Mesenchymal stem cell (in vitro differentiated cells and primary cell): Measurements from ENCODE around the gene ZNF511.

Source experiments
- DNase-seq: peaks from one replicate; pipeline ENCODE4 v3.0.0-alpha.2; 2013
- H2AFZ ChIP-seq: one replicate; pipeline ENCODE4 v1.6.1; 2013; ENCODE audit warnings: low read depth, mild to moderate bottlenecking, control low read depth, inconsistent platforms, low read length, moderate library complexity
- H2AK5ac ChIP-seq: 2 replicates; pipeline ENCODE4 v1.6.1; 2013; ENCODE audit warnings: low read length, moderate library complexity, mild to moderate bottlenecking, inconsistent platforms; ENCODE audit not compliant: severe bottlenecking
- H2BK120ac ChIP-seq: one replicate; pipeline ENCODE4 v1.6.1; 2013; ENCODE audit warnings: low read depth, mild to moderate bottlenecking, inconsistent platforms, low read length, moderate library complexity
- H2BK12ac ChIP-seq, 2 experiments: one replicate each; pipeline ENCODE4 v1.6.1; 2013; ENCODE audit warnings: inconsistent platforms in 2 of 2, low read length in 2 of 2, mild to moderate bottlenecking in 2 of 2, moderate library complexity in 2 of 2, control low read depth in 1 of 2
- H2BK15ac ChIP-seq: one replicate; pipeline ENCODE4 v1.6.1; 2013; ENCODE audit warnings: mild to moderate bottlenecking, low read depth, inconsistent platforms; ENCODE audit not compliant: poor library complexity, severe bottlenecking
- H2BK5ac ChIP-seq: 2 replicates; pipeline ENCODE4 v1.6.1; 2013; ENCODE audit warnings: low read depth, mild to moderate bottlenecking, low read length, control low read depth, inconsistent platforms; ENCODE audit not compliant: poor library complexity, severe bottlenecking
- H3K14ac ChIP-seq, 2 experiments: one replicate each; pipeline ENCODE4 v1.6.1; 2013; ENCODE audit warnings: inconsistent platforms in 2 of 2, low read length in 2 of 2, control low read depth in 1 of 2, mild to moderate bottlenecking in 1 of 2, moderate library complexity in 1 of 2
- H3K18ac ChIP-seq, 2 experiments: one replicate each; pipeline ENCODE4 v1.6.1; 2013; ENCODE audit warnings: inconsistent platforms in 2 of 2, low read length in 2 of 2, control low read depth in 1 of 2, low read depth in 1 of 2, mild to moderate bottlenecking in 1 of 2
- H3K23ac ChIP-seq, 2 experiments: one replicate each; pipeline ENCODE4 v1.6.1; 2013; ENCODE audit warnings: inconsistent platforms in 2 of 2, low read length in 2 of 2, mild to moderate bottlenecking in 2 of 2, moderate library complexity in 2 of 2, control low read depth in 1 of 2
- H3K27ac ChIP-seq: 2 replicates; pipeline ENCODE4 v1.5.1; 2013; ENCODE audit warnings: mild to moderate bottlenecking, moderate library complexity, low read length, control low read depth, inconsistent platforms; ENCODE audit not compliant: poor library complexity, severe bottlenecking
- H3K27me3 ChIP-seq, 2 experiments: 2 replicates each; pipeline versions ENCODE4 v1.6.1 to v1.7.0; 2013; ENCODE audit warnings: low read length in 2 of 2, mild to moderate bottlenecking in 2 of 2, moderate library complexity in 2 of 2, control low read depth in 1 of 2, inconsistent platforms in 1 of 2; ENCODE audit not compliant: control insufficient read depth in 1 of 2, insufficient read depth in 1 of 2
- H3K36me3 ChIP-seq, 2 experiments: 2 replicates each; pipeline versions ENCODE4 v1.6.1 to v1.7.0; 2013; ENCODE audit warnings: low read length in 2 of 2, control low read depth in 1 of 2, inconsistent platforms in 1 of 2, low read depth in 1 of 2, mild to moderate bottlenecking in 1 of 2; ENCODE audit not compliant: insufficient read depth in 2 of 2, control insufficient read depth in 1 of 2
- H3K4ac ChIP-seq, 2 experiments: one replicate each; pipeline ENCODE4 v1.6.1; 2013; ENCODE audit warnings: inconsistent platforms in 2 of 2, low read length in 2 of 2, mild to moderate bottlenecking in 2 of 2, moderate library complexity in 2 of 2, control low read depth in 1 of 2, low read depth in 1 of 2
- H3K4me1 ChIP-seq: 2 replicates; pipeline ENCODE4 v1.6.1; 2013; ENCODE audit warnings: low read depth, low read length, control low read depth; ENCODE audit not compliant: control insufficient read depth, insufficient read depth
- H3K4me2 ChIP-seq: 2 replicates; pipeline ENCODE4 v1.6.1; 2013; ENCODE audit warnings: low read length, mild to moderate bottlenecking, inconsistent platforms; ENCODE audit not compliant: poor library complexity, severe bottlenecking
- H3K4me3 ChIP-seq, 2 experiments: 2 replicates each; pipeline versions ENCODE4 v1.5.1 to v1.7.0; 2013; ENCODE audit warnings: low read length in 2 of 2, mild to moderate bottlenecking in 2 of 2, control low read depth in 1 of 2, low read depth in 1 of 2; ENCODE audit not compliant: insufficient read depth in 1 of 2
- H3K79me1 ChIP-seq: replicated peaks from 2 replicates; pipeline ENCODE4 v1.6.1; 2013; ENCODE audit warnings: mild to moderate bottlenecking, control low read depth, low read length, inconsistent platforms; ENCODE audit not compliant: poor library complexity, severe bottlenecking
- H3K9ac ChIP-seq: 2 replicates; pipeline ENCODE4 v1.7.0; 2013; ENCODE audit warnings: mild to moderate bottlenecking, low read length, moderate library complexity
- H3K9me3 ChIP-seq: 2 replicates; pipeline ENCODE4 v1.7.0; 2013; ENCODE audit warnings: mild to moderate bottlenecking, low read length; ENCODE audit not compliant: control insufficient read depth
- H4K8ac ChIP-seq: one replicate; pipeline ENCODE4 v1.6.1; 2013; ENCODE audit warnings: inconsistent platforms, mild to moderate bottlenecking, low read length, moderate library complexity
- H4K91ac ChIP-seq: one replicate; pipeline ENCODE4 v1.6.1; 2013; ENCODE audit warnings: mild to moderate bottlenecking, low read length, inconsistent platforms
- WGBS: methylation state at CpG from one replicate; pipeline ENCODE4 v1.1.7; 2013; ENCODE audit warnings: mixed read lengths; 5-methylcytosine and 5-hydroxymethylcytosine counted together

ZNF511 gene

GRCh38 chr10:133349160-133349568 lies 40.5 kb downstream of the ZNF511 start:
- peak overlapping the region; percentile 34 for H4K91ac ChIP-seq
- WGBS: 95% methylated on average over 8 of the region's 8 CpGs
- no peak overlapping the region for H2BK5ac ChIP-seq
- no peak overlapping the region for H2BK12ac ChIP-seq
- no peak overlapping the region for H2AK5ac ChIP-seq
- H2AFZ ChIP-seq: peak overlapping the region; percentile 57
- H3K4me1 ChIP-seq: peaks cover 13% of the 10 kb centered on the region
- no peak overlapping the region for H2BK120ac ChIP-seq
- H3K27ac ChIP-seq: no peak overlapping the region
- H3K36me3 ChIP-seq: peaks cover 0 to 3% of the 10 kb centered on the region in 2 experiments
- no peak overlapping the region for H4K8ac ChIP-seq
- H3K23ac ChIP-seq: no peak overlapping the region
- no peaks in the 10 kb centered on the region for H3K79me1 ChIP-seq
- peak overlapping the region in 1 of 2 experiments; percentile 26 for H3K4me3 ChIP-seq
- no peaks in the 10 kb centered on the region for H3K9me3 ChIP-seq
- H2BK15ac ChIP-seq: no peak overlapping the region
- no peak overlapping the region for H3K4ac ChIP-seq
- DNase-seq: no peak
- peak overlapping the region in 1 of 2 experiments; percentile 11 for H3K18ac ChIP-seq
- H3K9ac ChIP-seq: no peak overlapping the region
- no peak overlapping the region for H3K4me2 ChIP-seq
- peak overlapping the region in 1 of 2 experiments; percentile 71 for H3K14ac ChIP-seq
- peaks cover 8 to 74% of the 10 kb centered on the region in 2 experiments for H3K27me3 ChIP-seq

DNA sequence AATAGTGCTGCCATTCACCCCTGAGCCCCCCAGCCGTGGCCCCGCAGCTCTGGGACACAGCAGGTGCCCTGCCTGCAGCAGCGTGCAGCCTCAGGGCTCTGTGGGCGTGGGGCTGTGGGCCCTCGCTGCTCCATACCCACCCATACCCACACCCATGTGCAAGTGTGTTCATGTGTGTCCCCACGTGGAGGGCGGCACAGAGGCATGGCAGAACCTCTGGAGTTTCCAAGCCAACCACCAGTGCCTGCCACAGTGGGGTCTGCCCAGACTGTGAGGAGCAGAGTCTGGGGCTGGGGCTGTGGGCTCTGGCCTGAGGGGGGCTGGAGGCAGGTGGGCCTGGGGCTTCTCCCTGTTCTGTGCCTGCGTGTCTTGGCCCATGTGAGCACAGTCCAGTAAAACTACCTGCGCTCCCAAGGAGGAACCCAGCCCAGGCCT lies 40.9 kb downstream of the ZNF511 start:
- H3K14ac ChIP-seq: peak overlapping the region in 1 of 2 experiments; percentile 71
- H2BK12ac ChIP-seq: no peak overlapping the region
- H3K9ac ChIP-seq: no peak overlapping the region
- no peak overlapping the region for H2BK120ac ChIP-seq
- H3K18ac ChIP-seq: no peak overlapping the region
- no peak overlapping the region for H2BK15ac ChIP-seq
- H3K4me3 ChIP-seq: no peak overlapping the region
- no peak overlapping the region for H2AFZ ChIP-seq
- no peak overlapping the region for H2AK5ac ChIP-seq
- no peak overlapping the region for H2BK5ac ChIP-seq
- H3K4me2 ChIP-seq: no peak overlapping the region
- H4K91ac ChIP-seq: peak overlapping the region; percentile 34
- no peak overlapping the region for H3K27ac ChIP-seq
- H4K8ac ChIP-seq: no peak overlapping the region
- no peaks in the 10 kb centered on the region for H3K9me3 ChIP-seq
- no peak for DNase-seq
- peaks cover 0 to 7% of the 10 kb centered on the region in 2 experiments for H3K36me3 ChIP-seq
- no peaks in the 10 kb centered on the region for H3K79me1 ChIP-seq
- 90% methylated on average over 7 of the region's 9 CpGs for WGBS
- no peak overlapping the region for H3K4ac ChIP-seq
- H3K27me3 ChIP-seq: peaks cover 8 to 70% of the 10 kb centered on the region in 2 experiments
- H3K4me1 ChIP-seq: peaks cover 13% of the 10 kb centered on the region
- H3K23ac ChIP-seq: no peak overlapping the region

GRCh38 chr10:133350283-133350949 lies 41.7 kb downstream of the ZNF511 start:
- H3K9me3 ChIP-seq: no peaks in the 10 kb centered on the region
- 86% methylated on average over 12 of the region's 12 CpGs for WGBS

GRCh38 chr10:133350950-133351329 lies 42.2 kb downstream of the ZNF511 start:
- H4K8ac ChIP-seq: no peak overlapping the region
- H4K91ac ChIP-seq: no peak overlapping the region
- H3K9me3 ChIP-seq: no peaks in the 10 kb centered on the region
- no peak for DNase-seq
- H3K9ac ChIP-seq: no peak overlapping the region
- H3K14ac ChIP-seq: no peak overlapping the region
- H2BK120ac ChIP-seq: no peak overlapping the region
- peaks cover 9% of the 10 kb centered on the region for H3K79me1 ChIP-seq
- no peak overlapping the region for H3K4me3 ChIP-seq
- no peak overlapping the region for H3K18ac ChIP-seq
- no peak overlapping the region for H3K27ac ChIP-seq
- peaks cover 0 to 21% of the 10 kb centered on the region in 2 experiments for H3K36me3 ChIP-seq
- H3K4me2 ChIP-seq: no peak overlapping the region
- H3K4me1 ChIP-seq: peaks cover 15% of the 10 kb centered on the region
- no peak overlapping the region for H2BK12ac ChIP-seq
- H3K4ac ChIP-seq: no peak overlapping the region
- 67% methylated on average over 12 of the region's 13 CpGs for WGBS
- H2AK5ac ChIP-seq: no peak overlapping the region
- peaks cover 8 to 57% of the 10 kb centered on the region in 2 experiments for H3K27me3 ChIP-seq
- no peak overlapping the region for H2BK15ac ChIP-seq
- H2BK5ac ChIP-seq: no peak overlapping the region
- H2AFZ ChIP-seq: no peak overlapping the region
- H3K23ac ChIP-seq: no peak overlapping the region

More at GRCh38 chr10:133350283-133350949, 41.7 kb downstream of the ZNF511 start:
- Histone ChIP-seq H4K91ac (no peak overlapping the region), H3K4me3 (no peak overlapping the region), H3K27ac (no peak overlapping the region), H3K9ac (no peak overlapping the region), H2AFZ (no peak overlapping the region), H3K79me1 (peaks cover 4% of the 10 kb centered on the region), H2BK15ac (no peak overlapping the region), H3K18ac (no peak overlapping the region), H3K23ac (no peak overlapping the region), H2AK5ac (no peak overlapping the region), H2BK120ac (no peak overlapping the region), H3K4me2 (no peak overlapping the region), H2BK5ac (no peak overlapping the region), H3K4ac (no peak overlapping the region), H3K4me1 (peaks cover 13% of the 10 kb centered on the region), H3K36me3 (peaks cover 0 to 15% of the 10 kb centered on the region in 2 experiments), H3K14ac (no peak overlapping the region), H4K8ac (no peak overlapping the region), H3K27me3 (peaks cover 8 to 62% of the 10 kb centered on the region in 2 experiments), H2BK12ac (no peak overlapping the region)
- no peak for DNase-seq
